AG04449 (cell line): ENCODE measurements around the gene DPYSL5.

Source experiments
- CTCF ChIA-PET: fragments of 350-600 bp; formaldehyde crosslinking; extraction: SDS; loops from one replicate; lab custom pipeline; 2021; ENCODE audit warnings: antibody characterized with exemption; lab: Yijun Ruan, JAX
- POLR2A ChIA-PET: fragments of 400-600, 350-600 bp; formaldehyde crosslinking; extraction: SDS; loops from one replicate; lab custom pipeline; 2020; ENCODE audit warnings: antibody characterized with exemption, inconsistent platforms; lab: Yijun Ruan, JAX
- DNase-seq: peaks from one replicate; pipeline ENCODE4 v3.0.0-alpha.2; 2010; ENCODE audit warnings: low read depth, low spot score
- H3K4me3 ChIP-seq: 2 replicates; pipeline ENCODE4 v1.5.1; 2011; ENCODE audit warnings: low read depth, mild to moderate bottlenecking, control low read depth, low read length
- CTCF ChIP-seq: IDR thresholded peaks from one replicate; pipeline ENCODE4 v1.5.1; 2011; ENCODE audit warnings: mild to moderate bottlenecking, moderate library complexity, low read length, control low read depth, inconsistent platforms; ENCODE audit not compliant: insufficient read depth; ENCODE audit errors: missing control alignments

The DPYSL5 gene

GRCh38 chr2:26884486-26884885 lies 36.6 kb downstream of the DPYSL5 start:
- H3K4me3 ChIP-seq: no peak overlapping the region
- ChIA-PET CTCF (interaction anchor here (1.0 to 1.7 kb wide), 2 partner anchors 38 to 57 kb away, joined by 3 to 6 read pairs; no protein-coding TSS in a partner anchor), POLR2A (no interaction called here)
- TF ChIP-seq CTCF: no peak
- no peak for DNase-seq

- CTCF ChIA-PET: interaction anchor here (1.0 kb wide), 1 partner anchor 40 kb away, joined by 4 read pairs; no protein-coding TSS in a partner anchor
- POLR2A ChIA-PET: no interaction called here
- no peak for DNase-seq
- no peak overlapping the region for H3K4me3 ChIP-seq
- TF ChIP-seq CTCF: no peak
Observed at GRCh38 chr2:26885651-26886329, 37.9 kb downstream of the DPYSL5 start.

GRCh38 chr2:26886736-26887135 lies 38.8 kb downstream of the DPYSL5 start:
- POLR2A ChIA-PET: no interaction called here
- no peak for TF ChIP-seq CTCF
- no peak overlapping the region for H3K4me3 ChIP-seq
- DNase-seq: no peak
- CTCF ChIA-PET: no interaction called here

- POLR2A ChIA-PET: no interaction called here
- no peak overlapping the region for H3K4me3 ChIP-seq
- no peak for TF ChIP-seq CTCF
- CTCF ChIA-PET: no interaction called here
- no peak for DNase-seq
Observed at GRCh38 chr2:26887151-26887550, 39.2 kb downstream of the DPYSL5 start.

GRCh38 chr2:26889796-26890195 lies 41.9 kb downstream of the DPYSL5 start:
- POLR2A ChIA-PET: no interaction called here

More at GRCh38 chr2:26889796-26890195, 41.9 kb downstream of the DPYSL5 start:
- CTCF ChIA-PET: interaction anchor here (1.2 to 2.2 kb wide), 2 partner anchors 39 to 44 kb away, joined by 5 to 7 read pairs; no protein-coding TSS in a partner anchor
- TF ChIP-seq CTCF: no peak
- no peak for DNase-seq
- no peak overlapping the region for H3K4me3 ChIP-seq
